GM18867 (cell line): ENCODE results near the gene INSM2.

Experiments
- ATAC-seq: cut with Tn5 transposase; IDR thresholded peaks from one replicate; pipeline ENCODE4 v1.9.1; 2021; ENCODE audit warnings: mild to moderate bottlenecking, moderate library complexity; ENCODE audit not compliant: unreplicated experiment

Gene INSM2

GRCh38 chr14:35539969-35540368 lies 6.0 kb downstream of the INSM2 start:
- ATAC-seq = no peak

- no peak for ATAC-seq
Measured at GRCh38 chr14:35543006-35543405, 9.0 kb downstream of the INSM2 start.

- no peak for ATAC-seq
Measured at GRCh38 chr14:35549551-35549950, 15.6 kb downstream of the INSM2 start.

GRCh38 chr14:35551081-35551480 lies 17.1 kb downstream of the INSM2 start:
- no peak for ATAC-seq

GRCh38 chr14:35553808-35554207 lies 19.8 kb downstream of the INSM2 start:
- ATAC-seq = no peak

- ATAC-seq = no peak
Measured at GRCh38 chr14:35556548-35556947, 22.6 kb downstream of the INSM2 start.

GRCh38 chr14:35557221-35557747 lies 23.3 kb downstream of the INSM2 start:
- no peak for ATAC-seq

GRCh38 chr14:35558680-35559079 lies 24.7 kb downstream of the INSM2 start:
- no peak for ATAC-seq

GRCh38 chr14:35565871-35566464 lies 32.0 kb downstream of the INSM2 start:
- ATAC-seq = no peak

GRCh38 chr14:35571598-35571997 lies 37.6 kb downstream of the INSM2 start:
- no peak for ATAC-seq

- no peak for ATAC-seq
Measured at GRCh38 chr14:35573911-35574310, 39.9 kb downstream of the INSM2 start.

- no peak for ATAC-seq
Measured at GRCh38 chr14:35576260-35576659, 42.3 kb downstream of the INSM2 start.

GRCh38 chr14:35576856-35577255 lies 42.9 kb downstream of the INSM2 start:
- no peak for ATAC-seq

GRCh38 chr14:35578135-35578534 lies 44.2 kb downstream of the INSM2 start:
- no peak for ATAC-seq

- ATAC-seq = no peak
Measured at GRCh38 chr14:35578639-35579038, 44.7 kb downstream of the INSM2 start.
